Measurements from ENCODE around the gene RAB11FIP3.
"Not testable (repeated sequence)": the region's sequence is repeated elsewhere in the genome, so short reads cannot be mapped to it uniquely, and the experiment has no call there.

The RAB11FIP3 gene, protein sequence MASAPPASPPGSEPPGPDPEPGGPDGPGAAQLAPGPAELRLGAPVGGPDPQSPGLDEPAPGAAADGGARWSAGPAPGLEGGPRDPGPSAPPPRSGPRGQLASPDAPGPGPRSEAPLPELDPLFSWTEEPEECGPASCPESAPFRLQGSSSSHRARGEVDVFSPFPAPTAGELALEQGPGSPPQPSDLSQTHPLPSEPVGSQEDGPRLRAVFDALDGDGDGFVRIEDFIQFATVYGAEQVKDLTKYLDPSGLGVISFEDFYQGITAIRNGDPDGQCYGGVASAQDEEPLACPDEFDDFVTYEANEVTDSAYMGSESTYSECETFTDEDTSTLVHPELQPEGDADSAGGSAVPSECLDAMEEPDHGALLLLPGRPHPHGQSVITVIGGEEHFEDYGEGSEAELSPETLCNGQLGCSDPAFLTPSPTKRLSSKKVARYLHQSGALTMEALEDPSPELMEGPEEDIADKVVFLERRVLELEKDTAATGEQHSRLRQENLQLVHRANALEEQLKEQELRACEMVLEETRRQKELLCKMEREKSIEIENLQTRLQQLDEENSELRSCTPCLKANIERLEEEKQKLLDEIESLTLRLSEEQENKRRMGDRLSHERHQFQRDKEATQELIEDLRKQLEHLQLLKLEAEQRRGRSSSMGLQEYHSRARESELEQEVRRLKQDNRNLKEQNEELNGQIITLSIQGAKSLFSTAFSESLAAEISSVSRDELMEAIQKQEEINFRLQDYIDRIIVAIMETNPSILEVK

GRCh38 chr16:425082-425718 lies at the start of gene RAB11FIP3:
TSS of gene RAB11FIP3 (plus strand) at chr16:425649. CDS start at chr16:426007, 358 bp downstream.
- TF ChIP-seq, protein P1, sequence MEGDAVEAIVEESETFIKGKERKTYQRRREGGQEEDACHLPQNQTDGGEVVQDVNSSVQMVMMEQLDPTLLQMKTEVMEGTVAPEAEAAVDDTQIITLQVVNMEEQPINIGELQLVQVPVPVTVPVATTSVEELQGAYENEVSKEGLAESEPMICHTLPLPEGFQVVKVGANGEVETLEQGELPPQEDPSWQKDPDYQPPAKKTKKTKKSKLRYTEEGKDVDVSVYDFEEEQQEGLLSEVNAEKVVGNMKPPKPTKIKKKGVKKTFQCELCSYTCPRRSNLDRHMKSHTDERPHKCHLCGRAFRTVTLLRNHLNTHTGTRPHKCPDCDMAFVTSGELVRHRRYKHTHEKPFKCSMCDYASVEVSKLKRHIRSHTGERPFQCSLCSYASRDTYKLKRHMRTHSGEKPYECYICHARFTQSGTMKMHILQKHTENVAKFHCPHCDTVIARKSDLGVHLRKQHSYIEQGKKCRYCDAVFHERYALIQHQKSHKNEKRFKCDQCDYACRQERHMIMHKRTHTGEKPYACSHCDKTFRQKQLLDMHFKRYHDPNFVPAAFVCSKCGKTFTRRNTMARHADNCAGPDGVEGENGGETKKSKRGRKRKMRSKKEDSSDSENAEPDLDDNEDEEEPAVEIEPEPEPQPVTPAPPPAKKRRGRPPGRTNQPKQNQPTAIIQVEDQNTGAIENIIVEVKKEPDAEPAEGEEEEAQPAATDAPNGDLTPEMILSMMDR (IDR thresholded peaks at IDR 0.05; ENCODE audit: borderline replicate concordance, insufficient read depth, low read depth, low read length) = peak; percentile 50; the same call in 1 of the 2 replicates
- H3K4me3 ChIP-seq (ENCODE audit: low read depth, low read length) = peak within 1 kb of the TSS; percentile 82

DNA sequence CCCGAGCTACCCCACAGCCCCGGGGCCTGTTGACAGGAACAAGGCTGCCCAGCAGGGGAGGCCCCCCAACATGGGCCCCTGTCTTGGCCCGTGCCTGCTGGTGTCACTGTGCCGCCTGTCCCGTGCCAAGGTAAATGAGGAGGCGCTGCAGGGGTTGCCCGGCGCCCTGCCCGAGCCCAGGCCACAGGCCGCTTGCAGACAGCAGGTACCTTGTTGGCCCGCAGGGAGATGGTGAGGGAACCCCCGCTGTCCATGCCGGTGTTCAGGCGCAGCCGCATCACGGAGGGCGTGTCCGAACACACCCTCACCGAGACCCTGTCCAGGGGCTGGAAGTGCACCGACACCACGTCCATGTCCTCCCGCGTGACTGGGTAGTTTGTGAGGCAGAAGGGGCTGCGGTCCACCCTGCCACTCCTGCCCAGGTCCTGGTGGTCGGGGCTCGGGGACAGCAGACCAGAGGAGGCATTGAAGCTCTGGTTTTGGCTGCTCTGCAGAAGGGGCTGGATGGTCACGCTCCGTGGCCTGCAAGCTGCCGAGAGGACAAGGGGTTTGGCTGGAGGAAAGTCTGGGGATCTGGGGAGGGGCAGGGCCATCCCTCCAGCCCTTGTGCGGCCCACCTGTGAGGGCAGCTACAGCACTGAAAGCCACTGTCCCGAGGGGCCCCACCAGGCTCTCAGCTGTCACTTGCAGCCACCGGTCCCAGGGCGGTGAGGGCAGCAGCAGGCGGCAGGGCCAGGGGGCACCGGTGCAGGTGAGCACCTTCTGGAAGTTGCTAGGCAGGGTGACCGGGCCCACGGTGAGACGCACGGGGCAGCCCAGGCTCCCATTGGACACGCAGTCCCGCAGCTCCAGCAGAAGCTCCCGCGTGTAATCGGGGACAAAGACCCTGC lies 49.3 kb upstream of the RAB11FIP3 start:
- H3K4me3 ChIP-seq (ENCODE audit: low read depth, low read length) = no peak overlapping the region
- TF ChIP-seq, protein P1 (IDR thresholded peaks at IDR 0.05; ENCODE audit: borderline replicate concordance, insufficient read depth, low read depth, low read length) = no peak

GRCh38 chr16:376817-377418 lies 48.5 kb upstream of the RAB11FIP3 start:
- no peak overlapping the region for H3K4me3 ChIP-seq (ENCODE audit: low read depth, low read length)
- TF ChIP-seq, protein P1 (IDR thresholded peaks at IDR 0.05; ENCODE audit: borderline replicate concordance, insufficient read depth, low read depth, low read length) = no peak

DNA sequence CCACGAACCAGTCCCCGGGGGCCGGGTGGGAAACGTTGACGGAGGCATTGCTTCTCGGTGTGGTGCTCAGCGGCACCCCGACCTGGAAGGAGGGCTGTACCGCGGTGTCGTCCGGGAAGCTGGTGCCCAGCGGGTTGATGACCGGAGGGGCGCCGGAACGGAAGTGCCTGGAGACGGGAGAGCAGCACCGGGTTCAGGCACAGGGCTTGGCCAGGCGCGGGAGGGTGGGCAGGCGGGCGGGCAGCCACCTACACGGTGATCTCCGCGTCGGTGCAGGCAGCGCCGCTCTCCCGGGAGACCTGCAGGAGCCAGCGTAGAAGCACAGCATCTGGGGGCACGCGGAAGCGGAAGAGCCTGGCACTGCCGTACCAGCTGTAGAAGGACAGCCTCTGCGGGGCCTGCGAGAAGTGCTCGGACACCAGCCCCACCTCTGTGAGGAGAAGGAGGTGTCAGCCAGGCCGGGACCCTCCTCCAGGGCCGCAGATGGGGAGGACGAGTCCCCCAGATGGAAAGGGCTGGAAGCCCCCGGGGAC lies 48.0 kb upstream of the RAB11FIP3 start:
- H3K4me3 ChIP-seq (ENCODE audit: low read depth, low read length) = no peak overlapping the region
- TF ChIP-seq, protein P1 (IDR thresholded peaks at IDR 0.05; ENCODE audit: borderline replicate concordance, insufficient read depth, low read depth, low read length) = no peak

GRCh38 chr16:378113-378820 lies 47.2 kb upstream of the RAB11FIP3 start:
- not testable (repeated sequence) for H3K4me3 ChIP-seq (ENCODE audit: low read depth, low read length)

GRCh38 chr16:378821-379182 lies 46.6 kb upstream of the RAB11FIP3 start:
- H3K4me3 ChIP-seq (ENCODE audit: low read depth, low read length) = no peak overlapping the region
- TF ChIP-seq, protein P1 (IDR thresholded peaks at IDR 0.05; ENCODE audit: borderline replicate concordance, insufficient read depth, low read depth, low read length) = no peak
